Mucosa of rectum (tissue), 2 donors: Measurements from ENCODE around the gene CCDC50.

ENCODE experiments used
- H3K27ac ChIP-seq, 2 donors: one replicate each; pipeline ENCODE4 v1.7.0; 2013; ENCODE audit warnings: inconsistent platforms in 2 of 2, low read depth in 2 of 2, low read length in 2 of 2
- H3K27me3 ChIP-seq, 2 donors: one replicate each; pipeline ENCODE4 v1.7.0; 2013; ENCODE audit warnings: low read length in 2 of 2; ENCODE audit not compliant: control insufficient read depth in 2 of 2, insufficient read depth in 2 of 2
- H3K36me3 ChIP-seq, 2 donors: one replicate each; pipeline ENCODE4 v1.7.0; 2013; ENCODE audit warnings: low read length in 2 of 2; ENCODE audit not compliant: control insufficient read depth in 2 of 2, insufficient read depth in 2 of 2
- H3K4me1 ChIP-seq, 2 donors: one replicate each; pipeline ENCODE4 v1.7.0; 2013; ENCODE audit warnings: low read length in 2 of 2, mild to moderate bottlenecking in 1 of 2; ENCODE audit not compliant: control insufficient read depth in 2 of 2, insufficient read depth in 2 of 2
- H3K4me3 ChIP-seq, 2 donors: one replicate each; pipeline ENCODE4 v1.7.0; 2013; ENCODE audit warnings: low read length in 2 of 2
- H3K9ac ChIP-seq, 2 donors: one replicate each; pipeline ENCODE4 v1.7.0; 2013; ENCODE audit warnings: low read length in 2 of 2, low read depth in 1 of 2, mild to moderate bottlenecking in 1 of 2
- H3K9me3 ChIP-seq, 2 donors: one replicate each; pipeline ENCODE4 v1.7.0; 2013; ENCODE audit warnings: low read length in 2 of 2; ENCODE audit not compliant: control insufficient read depth in 2 of 2
- donor health status: healthy.
- donor health status: Normal muscosa, but diverticular disease.

The CCDC50 gene

GRCh38 chr3:191358929-191359328, 29.7 kb downstream of the CCDC50 start:
- H3K36me3 ChIP-seq, result peaks cover 32 to 34% of the 10 kb centered on the region in 2 donors
- no peaks in the 10 kb centered on the region for H3K9me3 ChIP-seq
- no peak overlapping the region for H3K27ac ChIP-seq
- H3K4me1 ChIP-seq, result peaks cover 0 to 4% of the 10 kb centered on the region in 2 donors
- H3K4me3 ChIP-seq, result no peak overlapping the region
- no peak overlapping the region for H3K9ac ChIP-seq
- H3K27me3 ChIP-seq, result no peaks in the 10 kb centered on the region

DNA sequence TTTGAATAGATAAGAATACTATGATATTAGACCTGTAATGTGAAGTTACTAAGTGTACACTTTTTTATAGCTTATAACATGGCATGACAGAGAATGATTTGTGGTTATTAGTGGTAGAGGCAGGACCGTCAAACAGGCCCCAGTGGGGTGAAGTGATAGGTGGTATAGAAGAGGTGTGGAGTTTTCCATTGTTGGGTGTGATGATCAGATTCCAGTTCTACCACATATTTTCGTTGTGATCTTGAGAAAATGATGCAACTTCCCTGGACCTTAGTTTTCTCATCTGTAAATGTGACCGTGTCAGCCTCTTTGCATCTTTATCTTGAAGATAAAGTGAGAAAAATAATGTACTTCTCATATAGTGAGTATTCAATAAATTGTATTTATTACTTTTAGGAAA, 31.4 kb downstream of the CCDC50 start:
- peaks cover 34 to 35% of the 10 kb centered on the region in 2 donors for H3K36me3 ChIP-seq

GRCh38 chr3:191361456-191361855, 32.3 kb downstream of the CCDC50 start:
- H3K27me3 ChIP-seq, result no peaks in the 10 kb centered on the region
- H3K9ac ChIP-seq, result no peak overlapping the region
- no peak overlapping the region for H3K4me3 ChIP-seq
- H3K27ac ChIP-seq, result no peak overlapping the region
- H3K9me3 ChIP-seq, result no peaks in the 10 kb centered on the region
- peaks cover 35 to 36% of the 10 kb centered on the region in 2 donors for H3K36me3 ChIP-seq
- H3K4me1 ChIP-seq, result peaks cover 0 to 2% of the 10 kb centered on the region in 2 donors

More for the DNA sequence above, 31.4 kb downstream of the CCDC50 start:
- H3K9me3 ChIP-seq, result no peaks in the 10 kb centered on the region
- no peak overlapping the region for H3K9ac ChIP-seq
- H3K27ac ChIP-seq, result no peak overlapping the region
- no peaks in the 10 kb centered on the region for H3K27me3 ChIP-seq
- H3K4me1 ChIP-seq, result peaks cover 0 to 4% of the 10 kb centered on the region in 2 donors
- no peak overlapping the region for H3K4me3 ChIP-seq

GRCh38 chr3:191362037-191362436, 32.8 kb downstream of the CCDC50 start:
- H3K9me3 ChIP-seq, result no peaks in the 10 kb centered on the region
- H3K4me3 ChIP-seq, result no peak overlapping the region
- no peaks in the 10 kb centered on the region for H3K27me3 ChIP-seq
- H3K9ac ChIP-seq, result no peak overlapping the region
- H3K36me3 ChIP-seq, result peaks cover 38 to 41% of the 10 kb centered on the region in 2 donors
- H3K27ac ChIP-seq, result no peak overlapping the region
- no peaks in the 10 kb centered on the region for H3K4me1 ChIP-seq

DNA sequence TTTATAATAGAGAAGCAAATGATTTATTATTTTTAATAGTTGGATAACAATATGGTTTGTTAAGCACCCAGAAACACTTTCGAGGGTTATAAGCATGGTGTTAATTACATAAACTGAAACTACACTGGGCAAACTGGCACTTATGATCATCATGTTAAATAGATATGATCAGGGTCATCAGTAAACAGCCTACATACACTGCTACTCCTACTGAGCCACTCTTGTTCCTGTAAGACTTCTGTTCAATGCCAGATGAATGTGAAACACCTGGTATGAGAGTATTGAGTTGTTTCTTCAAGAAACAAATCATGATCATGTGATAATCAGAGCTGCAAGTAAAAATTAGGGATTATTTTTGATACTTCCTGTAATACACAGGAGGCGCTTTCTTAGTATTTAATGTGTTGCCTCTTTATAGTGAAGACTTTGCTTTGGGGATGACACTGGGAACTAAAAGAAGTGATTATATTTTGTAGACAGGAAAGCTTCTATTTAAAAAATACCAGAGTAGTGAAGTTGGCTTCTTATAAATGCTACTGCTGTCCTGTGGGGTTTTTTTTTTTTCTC, 33.4 kb downstream of the CCDC50 start:
- H3K9me3 ChIP-seq, result no peaks in the 10 kb centered on the region
- no peaks in the 10 kb centered on the region for H3K4me1 ChIP-seq
- no peak overlapping the region for H3K27ac ChIP-seq
- H3K36me3 ChIP-seq, result peaks cover 38 to 40% of the 10 kb centered on the region in 2 donors
- no peaks in the 10 kb centered on the region for H3K27me3 ChIP-seq
- no peak overlapping the region for H3K9ac ChIP-seq
- no peak overlapping the region for H3K4me3 ChIP-seq

DNA sequence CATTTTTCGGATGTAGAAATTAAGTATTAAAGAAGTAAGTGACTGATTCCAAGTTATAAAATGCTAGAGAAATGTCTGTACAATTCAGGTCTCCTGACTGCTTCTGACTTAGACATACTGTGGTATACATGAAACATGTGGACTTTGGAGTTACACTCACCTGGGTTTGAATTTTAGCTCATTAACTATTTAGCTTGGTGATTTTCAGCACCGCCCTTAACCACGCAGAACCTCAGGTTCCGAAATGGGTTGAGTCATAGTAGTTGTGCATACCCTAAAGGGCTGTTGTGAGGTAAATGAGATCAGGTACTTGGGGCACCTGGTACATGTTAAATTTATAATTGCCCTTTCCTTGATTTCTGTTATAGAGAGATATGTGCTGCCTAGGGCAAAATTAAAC, 34.0 kb downstream of the CCDC50 start:
- Histone ChIP-seq H3K4me3 (no peak overlapping the region), H3K27me3 (no peaks in the 10 kb centered on the region), H3K27ac (no peak overlapping the region), H3K9me3 (no peaks in the 10 kb centered on the region), H3K9ac (no peak overlapping the region), H3K36me3 (peaks cover 33 to 34% of the 10 kb centered on the region in 2 donors), H3K4me1 (no peaks in the 10 kb centered on the region)

GRCh38 chr3:191366675-191367074, 37.5 kb downstream of the CCDC50 start:
- Histone ChIP-seq H3K9ac (no peak overlapping the region), H3K4me3 (no peak overlapping the region), H3K9me3 (no peaks in the 10 kb centered on the region), H3K27me3 (no peaks in the 10 kb centered on the region), H3K36me3 (peaks cover 18 to 28% of the 10 kb centered on the region in 2 donors), H3K4me1 (no peaks in the 10 kb centered on the region), H3K27ac (no peak overlapping the region)

DNA sequence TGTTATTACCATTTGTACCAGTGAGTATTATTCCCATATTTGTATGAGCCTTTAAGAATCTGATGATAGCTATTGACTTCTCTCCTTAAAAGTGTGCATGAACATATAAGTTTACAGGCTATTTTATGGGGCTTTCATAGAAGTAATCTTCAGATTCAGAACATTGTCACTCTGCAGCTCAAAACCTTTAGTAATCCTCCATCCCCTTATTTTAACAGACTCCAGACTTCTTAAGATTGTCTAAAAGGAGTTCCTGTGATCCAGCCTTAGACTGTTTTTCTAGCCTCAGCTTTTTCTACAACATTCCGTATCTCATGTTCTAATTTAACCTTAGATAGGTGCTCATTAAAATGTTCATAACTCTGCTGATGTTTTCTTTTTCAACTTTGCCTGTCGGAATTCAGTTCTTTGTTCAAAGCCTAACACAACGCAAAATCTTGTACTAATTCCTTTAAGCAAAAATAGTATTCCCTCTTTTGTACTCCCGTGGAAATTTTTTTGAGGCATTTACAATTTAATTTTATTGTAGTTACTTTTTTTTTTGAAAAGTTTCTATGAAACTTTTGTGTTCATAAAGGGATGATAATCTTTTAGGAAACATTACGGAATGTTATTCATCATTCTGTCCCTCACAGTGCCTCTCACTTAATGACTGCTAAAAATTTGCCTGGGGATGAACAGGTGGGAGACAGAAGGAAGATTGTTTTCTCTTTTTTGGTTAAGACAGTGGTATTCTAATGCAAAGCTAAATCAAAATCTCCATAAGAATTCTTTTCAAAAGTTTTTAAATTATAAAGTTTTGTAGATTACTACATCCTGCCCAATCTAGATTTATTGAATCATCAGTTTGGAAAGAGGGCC, 39.8 kb downstream of the CCDC50 start:
- Histone ChIP-seq H3K27me3 (no peaks in the 10 kb centered on the region), H3K4me3 (no peak overlapping the region), H3K9ac (no peak overlapping the region), H3K4me1 (no peaks in the 10 kb centered on the region), H3K27ac (no peak overlapping the region), H3K9me3 (no peaks in the 10 kb centered on the region), H3K36me3 (peaks cover 12 to 15% of the 10 kb centered on the region in 2 donors)

- no peak overlapping the region for H3K9ac ChIP-seq
- H3K9me3 ChIP-seq, result no peaks in the 10 kb centered on the region
- H3K4me3 ChIP-seq, result no peak overlapping the region
- H3K4me1 ChIP-seq, result no peaks in the 10 kb centered on the region
- no peaks in the 10 kb centered on the region for H3K27me3 ChIP-seq
- no peak overlapping the region for H3K27ac ChIP-seq
- H3K36me3 ChIP-seq, result peaks cover 12% of the 10 kb centered on the region in 2 donors
Measured at GRCh38 chr3:191369616-191370010, 40.4 kb downstream of the CCDC50 start.

- Histone ChIP-seq H3K36me3 (peaks cover 15 to 16% of the 10 kb centered on the region in 2 donors), H3K9ac (no peak overlapping the region)
Measured at GRCh38 chr3:191372122-191372521, 42.9 kb downstream of the CCDC50 start.

More at GRCh38 chr3:191372122-191372521, 42.9 kb downstream of the CCDC50 start:
- peaks cover 0 to 7% of the 10 kb centered on the region in 2 donors for H3K4me1 ChIP-seq
- H3K27ac ChIP-seq, result no peak overlapping the region
- no peaks in the 10 kb centered on the region for H3K27me3 ChIP-seq
- no peak overlapping the region for H3K4me3 ChIP-seq
- H3K9me3 ChIP-seq, result no peaks in the 10 kb centered on the region
